Tongue (tissue), 2 donors: Measurements from ENCODE around the gene EDARADD. TPM values are rescaled to one million over a fixed set of nuclear protein-coding genes. Genes with fewer than 3 reads are reported as not detected.

Experiments
- DNase-seq: peaks from one replicate; pipeline ENCODE4 v3.0.0-alpha.2; 2015
- total RNA-seq: library from RNA; depleted of rRNA; stranded (reverse); fragments of >200 nt; gene quantifications from one replicate; pipeline ENCODE4 v1.2.3, GENCODE V29; 2014

The EDARADD gene
- total RNA-seq, 1 donor from 2014 or later: 1.4 TPM

- DNase-seq: peak; percentile 52
Observed at GRCh38 chr1:236394879-236395229, 768 bp downstream of the EDARADD start.

DNA sequence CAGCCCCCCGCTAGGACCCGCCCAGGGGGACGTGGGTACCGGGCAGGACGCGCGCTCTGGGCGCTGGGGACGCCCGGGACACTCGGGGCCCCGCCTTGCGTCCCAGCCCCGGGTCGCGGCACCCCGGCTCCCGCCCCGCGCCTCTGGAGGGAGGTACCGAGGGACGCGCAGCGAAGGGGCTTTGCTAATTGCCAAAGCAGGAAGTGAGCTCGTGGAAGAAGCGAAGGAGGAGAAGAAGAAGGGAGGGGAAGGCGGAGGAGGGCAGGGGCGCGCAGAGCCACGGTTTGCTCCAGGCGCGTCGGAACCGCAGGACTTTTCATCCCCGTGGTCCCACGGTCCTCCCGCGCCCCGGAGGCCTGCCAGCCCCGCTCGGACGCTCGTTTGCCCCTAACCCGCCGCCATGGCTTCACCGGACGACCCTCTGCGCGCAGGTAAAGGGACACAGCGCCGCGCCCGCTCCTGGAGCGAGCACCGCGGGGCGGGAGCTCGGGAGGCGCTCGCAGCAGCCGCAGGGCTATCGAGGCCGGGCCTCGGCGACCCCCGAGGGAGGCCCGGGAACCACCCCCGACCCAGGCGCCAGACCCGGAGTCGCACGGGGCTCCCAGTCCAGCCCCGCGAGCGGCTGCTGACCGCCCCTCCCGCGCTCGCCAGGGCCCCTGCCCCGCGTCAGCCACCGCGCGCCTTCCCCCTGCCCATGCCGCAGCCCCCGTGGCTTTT, 1.3 kb downstream of the EDARADD start:
- DNase-seq: peak; percentile 49

DNA sequence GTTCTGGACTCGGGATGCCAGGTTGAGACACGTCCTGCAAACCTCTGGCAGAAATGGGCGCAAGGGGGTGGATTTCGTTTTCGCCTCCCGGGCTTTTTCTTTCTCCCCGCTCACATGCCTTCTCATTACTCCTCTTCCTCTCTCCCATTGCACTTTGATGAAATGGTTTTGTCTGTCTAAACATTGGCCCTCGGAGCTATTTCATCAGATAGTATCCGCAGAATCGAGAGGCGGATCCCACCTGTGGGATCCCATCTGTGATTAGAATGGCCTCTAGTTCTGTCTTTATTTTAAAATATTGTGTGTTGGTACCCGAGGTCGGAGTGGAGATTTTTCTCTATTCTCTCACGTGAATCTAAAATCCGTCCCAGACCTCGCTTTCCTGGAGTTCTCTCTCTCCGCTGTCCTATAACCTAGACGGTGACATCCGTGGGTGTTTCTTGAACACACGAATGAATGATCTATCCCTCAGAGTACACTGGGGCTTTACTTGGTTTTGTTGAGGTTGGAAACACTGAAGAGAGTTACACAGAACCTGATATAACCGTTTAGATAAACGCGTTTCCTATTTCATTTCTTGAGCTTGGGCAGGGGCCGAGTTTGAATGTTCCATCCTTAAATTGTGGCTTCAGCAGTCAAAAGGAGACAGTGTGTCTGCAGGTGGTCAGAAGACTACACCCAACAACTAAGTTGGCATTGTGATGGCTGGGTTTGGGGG, 2.0 kb downstream of the EDARADD start:
- DNase-seq: no peak

DNA sequence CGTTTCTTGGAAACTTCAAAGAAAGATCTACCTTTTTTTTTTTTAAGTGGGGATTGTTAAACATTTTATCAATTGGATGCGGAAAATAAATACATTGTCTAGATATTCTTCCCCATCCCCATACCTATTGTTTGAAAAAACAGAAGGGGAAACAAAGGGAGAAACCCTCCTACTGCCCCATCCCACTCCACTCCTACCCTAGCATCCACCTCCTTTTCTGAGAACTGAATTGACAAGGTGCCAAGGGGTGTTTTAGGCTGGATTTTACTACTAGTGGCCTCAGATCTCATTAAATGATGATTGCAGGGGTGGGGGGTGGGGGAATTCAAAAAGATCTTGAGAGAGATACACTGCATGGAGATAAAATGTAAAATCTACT, 2.6 kb downstream of the EDARADD start:
- no peak for DNase-seq

DNA sequence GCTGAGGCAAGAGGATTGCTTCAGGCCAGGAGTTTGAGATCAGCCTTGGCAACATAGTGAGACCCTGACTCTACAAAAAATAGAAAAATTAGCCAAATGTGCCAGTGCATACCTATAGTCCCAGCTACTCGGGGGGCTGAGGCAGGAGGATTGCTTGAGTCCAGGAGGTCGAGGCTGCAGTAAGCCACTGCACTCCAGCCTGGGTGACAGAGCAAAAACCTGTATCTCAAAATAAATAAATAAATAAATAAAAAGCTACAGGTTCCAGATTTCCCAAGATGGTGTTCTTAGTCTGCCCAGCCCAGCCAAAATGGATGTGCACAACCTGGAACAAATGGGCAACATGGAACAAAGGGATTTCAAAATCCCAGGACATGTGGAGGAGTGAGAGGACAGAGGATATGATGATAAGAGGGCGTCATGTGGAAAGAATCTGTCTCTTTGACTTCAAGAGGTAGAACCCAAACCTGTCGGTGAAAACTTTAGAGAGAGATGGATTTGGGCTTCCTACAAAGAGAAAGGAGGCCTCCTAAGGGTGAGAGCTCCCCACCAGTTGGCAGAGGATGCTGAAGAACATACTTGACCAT, 3.2 kb downstream of the EDARADD start:
- no peak for DNase-seq

DNA sequence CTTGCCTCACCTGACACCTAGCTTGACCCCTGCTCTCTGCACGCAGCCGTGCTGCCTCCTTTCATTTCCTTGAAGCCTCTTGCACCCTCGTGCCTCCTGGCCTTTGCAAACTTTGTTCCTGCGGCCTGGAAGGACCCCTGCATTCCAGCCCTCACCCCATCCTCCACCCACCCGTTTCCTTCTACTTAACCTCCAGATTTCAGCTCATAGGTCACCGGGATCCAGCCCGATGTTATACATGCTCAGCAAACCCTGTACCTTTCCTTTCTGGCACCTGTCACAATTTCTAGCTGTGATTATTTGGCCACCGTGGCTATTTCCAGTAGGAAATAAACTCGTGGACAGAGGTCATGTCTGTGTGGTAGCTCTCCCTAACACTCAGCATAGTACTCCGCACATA, 4.5 kb downstream of the EDARADD start:
- DNase-seq: no peak

DNA sequence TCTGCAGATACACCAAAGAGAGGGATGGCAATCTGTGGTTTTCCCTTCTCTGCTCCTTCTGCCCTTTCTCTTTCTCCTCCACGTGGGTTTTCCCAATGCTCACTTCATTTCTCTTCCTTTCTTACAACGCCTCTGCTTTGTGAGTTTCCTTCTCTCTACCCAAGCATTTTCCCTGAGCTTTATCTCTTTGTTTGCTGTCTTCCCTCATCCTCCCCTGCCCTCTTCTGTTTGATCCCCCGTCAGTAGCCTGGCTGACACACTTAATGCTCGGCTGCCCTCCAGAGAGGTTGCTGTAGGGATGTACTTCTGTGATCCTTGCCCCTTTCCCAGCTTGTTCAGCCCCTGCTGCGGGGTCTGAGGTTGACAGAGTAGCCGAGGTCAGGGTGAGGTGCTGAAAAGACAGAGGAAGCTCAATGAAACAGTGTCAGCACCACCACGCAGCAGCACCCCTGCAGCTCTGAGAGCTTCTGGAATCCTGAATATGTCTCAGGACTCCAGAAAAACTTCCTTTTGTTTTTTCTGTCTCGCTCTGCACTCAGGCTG, 6.0 kb downstream of the EDARADD start:
- DNase-seq: no peak

GRCh38 chr1:236401698-236402097, 7.6 kb downstream of the EDARADD start:
- no peak for DNase-seq

DNA sequence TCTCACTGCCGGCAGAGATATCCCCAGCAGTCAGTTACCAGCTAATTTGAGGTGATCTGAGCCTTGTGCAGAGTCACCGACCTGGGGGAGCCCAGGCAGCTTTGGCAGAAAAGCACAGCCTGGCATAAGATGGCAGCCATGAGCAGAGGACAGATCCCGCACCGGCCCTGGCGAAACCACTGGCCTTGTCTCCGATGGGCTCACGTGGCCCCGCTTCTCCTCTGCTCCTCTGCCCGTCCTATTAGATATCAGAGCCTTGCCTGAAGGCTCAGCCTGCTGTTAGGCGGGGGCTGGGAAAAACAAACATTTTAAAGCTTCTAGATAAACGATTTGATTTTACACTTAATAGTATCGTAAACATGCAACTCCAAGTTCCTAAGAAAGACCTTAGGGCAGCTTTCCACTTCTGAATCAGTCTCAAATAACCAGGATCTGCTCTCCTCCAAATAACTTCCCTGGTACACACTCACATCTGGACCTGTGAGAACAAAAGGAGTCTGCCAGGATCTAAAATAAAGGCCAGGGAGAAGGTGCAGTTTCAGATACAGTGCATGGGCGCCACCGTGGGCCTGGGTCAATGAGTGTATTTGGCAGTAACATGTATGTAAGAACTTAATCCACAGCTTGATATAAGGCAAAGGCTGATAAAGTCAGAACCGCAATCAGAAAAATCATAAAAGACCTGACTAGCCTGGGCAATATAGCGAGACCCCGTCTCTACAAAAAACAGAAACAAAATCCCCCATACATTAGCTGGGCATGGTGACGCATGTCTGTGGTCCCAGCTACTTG, 10.0 kb downstream of the EDARADD start:
- no peak for DNase-seq

GRCh38 chr1:236407059-236407458, 13.0 kb downstream of the EDARADD start:
- DNase-seq: no peak

- DNase-seq: no peak
Observed at GRCh38 chr1:236413688-236414087, 19.6 kb downstream of the EDARADD start.

DNA sequence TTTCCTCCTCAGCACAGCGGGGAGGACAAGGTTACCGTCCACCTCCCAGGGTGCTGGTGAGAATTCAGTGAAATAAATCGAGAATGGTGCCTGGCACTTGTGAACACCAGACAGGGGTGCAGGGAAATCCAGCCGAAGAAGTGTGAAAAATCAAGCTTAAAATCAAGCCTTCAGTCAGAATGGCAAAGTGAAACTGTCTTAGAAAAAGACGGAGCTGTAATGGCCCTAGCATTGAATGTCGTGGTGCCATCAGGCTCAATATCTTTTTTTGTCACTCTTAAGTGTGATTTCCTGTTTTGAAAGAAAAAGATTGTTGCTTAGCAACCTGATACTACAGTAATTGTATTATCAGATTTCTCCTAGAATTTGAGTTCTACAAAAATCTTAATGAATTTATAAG, 22.1 kb downstream of the EDARADD start:
- DNase-seq: no peak

GRCh38 chr1:236417336-236417735, 23.2 kb downstream of the EDARADD start:
- DNase-seq: no peak

DNA sequence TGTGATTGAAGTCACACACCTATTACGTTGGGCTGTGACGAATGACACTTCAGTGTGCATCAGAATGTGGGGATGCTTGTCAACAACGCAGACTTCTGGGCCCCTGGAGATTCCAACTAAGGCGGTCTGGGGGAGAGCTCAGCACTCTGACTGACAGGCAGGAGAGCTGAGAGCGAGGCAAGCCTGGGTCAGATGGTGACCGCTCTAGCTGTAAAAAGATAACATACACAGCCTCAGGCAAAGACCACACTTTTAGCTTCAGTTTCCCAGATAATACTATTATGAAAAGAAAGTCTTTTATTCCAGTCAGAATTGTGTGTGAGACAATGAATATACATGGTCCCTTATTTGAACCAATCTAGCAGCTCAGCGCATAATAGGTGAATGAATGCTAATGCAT, 25.4 kb downstream of the EDARADD start:
- no peak for DNase-seq

GRCh38 chr1:236421022-236421421, 26.9 kb downstream of the EDARADD start:
- DNase-seq: no peak

- DNase-seq: no peak
Observed at GRCh38 chr1:236421850-236422516, 27.9 kb downstream of the EDARADD start.

- no peak for DNase-seq
Observed at GRCh38 chr1:236422517-236422876, 28.4 kb downstream of the EDARADD start.

DNA sequence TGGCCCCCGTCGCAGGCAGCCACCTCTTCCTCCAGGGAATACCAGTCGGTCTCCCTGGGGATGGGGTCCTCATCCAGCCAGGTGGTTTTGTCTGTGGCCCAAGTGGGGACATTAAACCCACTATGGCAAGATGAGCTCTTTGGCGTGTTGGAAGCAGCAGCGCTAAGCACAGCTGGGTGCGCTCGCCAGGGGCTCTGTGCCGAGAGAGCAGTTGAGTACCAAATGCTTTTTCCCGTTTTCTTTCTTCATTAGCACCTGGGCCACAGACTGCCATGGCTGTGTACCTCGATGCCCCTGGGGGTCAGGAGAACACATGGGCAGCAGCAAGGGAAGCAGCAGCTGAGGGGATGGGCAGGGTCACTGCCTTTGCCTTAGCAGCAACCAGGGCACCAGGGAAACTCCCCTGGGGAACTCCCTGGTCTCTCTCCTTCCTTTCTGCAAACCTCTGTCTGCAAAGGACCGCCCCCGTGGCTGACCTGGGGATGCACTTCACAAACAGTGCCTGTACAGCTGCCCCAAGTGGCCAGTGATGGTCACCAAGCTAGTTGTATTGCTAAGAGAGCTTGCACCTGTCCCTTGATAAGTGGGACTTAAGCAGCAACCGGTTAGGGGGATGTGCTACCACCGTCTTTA, 31.1 kb downstream of the EDARADD start:
- DNase-seq: peak; percentile 27

DNA sequence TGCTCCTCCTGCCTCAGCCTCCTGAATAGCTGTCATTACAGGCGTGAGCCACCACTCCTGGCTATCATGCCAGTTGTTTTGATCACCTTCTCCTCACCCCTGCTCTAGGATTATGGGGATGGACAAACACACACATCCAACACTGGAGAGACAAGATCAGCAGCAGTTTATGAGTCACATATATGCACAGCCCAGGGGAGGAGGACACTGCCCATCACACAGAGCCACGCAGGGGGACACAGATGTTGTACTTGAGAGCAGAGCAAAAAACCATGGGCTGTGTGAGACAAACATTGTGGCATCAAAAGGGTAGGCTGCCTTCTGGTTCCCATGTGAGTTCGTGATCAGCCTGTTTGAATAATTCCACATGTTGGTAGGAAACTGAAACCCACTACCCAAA, 32.1 kb downstream of the EDARADD start:
- no peak for DNase-seq

DNA sequence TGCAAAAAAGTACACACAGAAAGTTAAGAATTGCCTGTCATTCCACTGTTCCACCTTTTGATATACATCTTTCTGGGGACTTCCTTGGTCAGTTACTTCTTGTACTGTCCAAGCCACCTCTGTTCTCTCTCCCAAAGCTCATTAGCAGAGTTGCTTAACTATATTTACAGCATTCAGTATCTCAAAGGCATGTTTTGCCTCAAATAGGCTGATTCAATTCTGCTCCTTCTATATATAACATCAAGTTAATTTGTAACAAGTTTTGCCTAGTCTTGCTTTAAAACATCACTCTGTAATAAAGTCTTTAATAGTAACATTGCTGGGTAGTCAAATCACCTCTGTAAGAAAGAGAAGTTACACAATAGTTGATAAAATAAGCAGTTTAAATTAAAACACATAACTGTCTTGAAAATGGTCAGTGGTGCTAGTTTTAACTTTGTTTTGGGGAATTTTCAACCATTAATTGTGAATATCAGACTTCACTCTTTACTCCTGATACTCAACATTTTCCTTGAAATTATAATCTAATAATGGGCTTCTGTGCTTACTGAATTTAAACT, 35.7 kb downstream of the EDARADD start:
- DNase-seq: no peak

- no peak for DNase-seq
Observed at GRCh38 chr1:236433819-236434315, 39.8 kb downstream of the EDARADD start.
